Colonic mucosa (tissue), 4 donors: ENCODE data around the gene PLD6. TPM values are rescaled to one million over a fixed set of nuclear protein-coding genes. Genes with fewer than 3 reads are reported as not detected.
A peak's percentile ranks its signal among the peaks of the same experiment; 100 is the strongest.
"Not testable (repeated sequence)": the region's sequence is repeated elsewhere in the genome, so short reads cannot be mapped to it uniquely, and the experiment has no call there.

ENCODE experiments used
- DNase-seq: peaks from one replicate; pipeline ENCODE4 v3.0.0-alpha.2; 2020
- H3K27ac ChIP-seq: fragments of 200-600 bp; one replicate; pipeline ENCODE4 v1.8.0; 2021
- H3K27me3 ChIP-seq: fragments of 200-600 bp; one replicate; pipeline ENCODE4 v1.8.0; 2021
- H3K36me3 ChIP-seq: fragments of 200-600 bp; one replicate; pipeline ENCODE4 v1.8.0; 2021
- H3K4me1 ChIP-seq: fragments of 200-600 bp; one replicate; pipeline ENCODE4 v1.8.0; 2021; ENCODE audit warnings: mild to moderate bottlenecking
- H3K4me3 ChIP-seq: fragments of 200-600 bp; one replicate; pipeline ENCODE4 v1.8.0; 2021
- H3K9ac ChIP-seq, 2 donors: one replicate each; pipeline ENCODE4 v1.7.0; 2013; ENCODE audit warnings: control low read depth in 2 of 2, low read depth in 2 of 2, low read length in 2 of 2
- H3K9me3 ChIP-seq: fragments of 200-600 bp; one replicate; pipeline ENCODE4 v1.8.0; 2021
- CTCF ChIP-seq: fragments of 200-600 bp; IDR thresholded peaks from one replicate; pipeline ENCODE4 v1.8.0; 2022; ENCODE audit warnings: antibody characterized with exemption, mild to moderate bottlenecking
- intact Hi-C: fragments of 100-400 bp; cut with DNase I; formaldehyde crosslinking; loops from one replicate; pipeline ENCODE4 v1.14.1; 2022
- total RNA-seq, 2 donors: library from RNA; stranded (reverse); fragmentation: NEBNext Ultra II Directional in 1 of 2; extraction: Animal tissue kit (Norgen Biotek cat#: 25700) in 1 of 2; gene quantifications; one replicate each; pipeline ENCODE4 v1.2.1, GENCODE V29; 2021
- donor health status: healthy.
- donor health status: DM: no; HTN: no; CAD: no.
- donor health status: DM: no; HTN: no; CAD: no.

The PLD6 gene
- total RNA-seq, 2 donors from 2014 or later: 1.3 to 1.4 TPM

DNA sequence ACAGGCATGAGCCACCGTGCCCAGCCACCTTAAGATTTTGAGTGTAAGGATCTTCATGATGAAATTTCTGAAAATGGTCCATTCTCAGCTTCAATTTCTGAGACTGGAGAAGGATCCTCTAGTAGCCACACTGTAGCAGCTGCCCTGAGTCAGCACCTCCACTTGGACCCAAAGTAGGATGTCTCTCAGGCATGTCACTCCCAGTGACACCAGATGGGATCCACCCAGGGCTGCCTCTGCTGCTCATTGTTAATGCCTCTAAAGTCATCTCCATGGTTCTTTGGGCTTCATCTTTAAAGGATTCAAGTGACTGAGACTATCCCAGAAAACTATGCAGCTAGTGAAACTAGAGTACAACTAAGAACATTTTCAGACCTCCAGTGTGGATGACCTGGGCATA is 7.9 kb downstream of the PLD6 start:
- TF ChIP-seq CTCF: no peak
- intact Hi-C loops: no loop called here
- DNase-seq: no peak
- no peaks in the 10 kb centered on the region for H3K36me3 ChIP-seq
- H3K9ac ChIP-seq: no peak overlapping the region
- H3K27ac ChIP-seq: no peak overlapping the region
- H3K9me3 ChIP-seq: no peaks in the 10 kb centered on the region
- H3K4me1 ChIP-seq: no peaks in the 10 kb centered on the region
- H3K4me3 ChIP-seq: no peak overlapping the region
- H3K27me3 ChIP-seq: no peaks in the 10 kb centered on the region

GRCh38 chr17:17196776-17197175 is 9.4 kb downstream of the PLD6 start:
- no peak for TF ChIP-seq CTCF
- no peaks in the 10 kb centered on the region for H3K4me1 ChIP-seq
- H3K9me3 ChIP-seq: no peaks in the 10 kb centered on the region
- no peak overlapping the region for H3K27ac ChIP-seq
- H3K36me3 ChIP-seq: no peaks in the 10 kb centered on the region
- H3K4me3 ChIP-seq: no peak overlapping the region
- H3K27me3 ChIP-seq: no peaks in the 10 kb centered on the region
- no peak overlapping the region for H3K9ac ChIP-seq
- intact Hi-C loops: no loop called here
- no peak for DNase-seq

GRCh38 chr17:17195466-17195865 is 10.7 kb downstream of the PLD6 start:
- H3K9me3 ChIP-seq, H3K27ac ChIP-seq, intact Hi-C loops, H3K36me3 ChIP-seq, H3K27me3 ChIP-seq, H3K4me3 ChIP-seq, H3K4me1 ChIP-seq, DNase-seq, H3K9ac ChIP-seq: not testable (repeated sequence)

DNA sequence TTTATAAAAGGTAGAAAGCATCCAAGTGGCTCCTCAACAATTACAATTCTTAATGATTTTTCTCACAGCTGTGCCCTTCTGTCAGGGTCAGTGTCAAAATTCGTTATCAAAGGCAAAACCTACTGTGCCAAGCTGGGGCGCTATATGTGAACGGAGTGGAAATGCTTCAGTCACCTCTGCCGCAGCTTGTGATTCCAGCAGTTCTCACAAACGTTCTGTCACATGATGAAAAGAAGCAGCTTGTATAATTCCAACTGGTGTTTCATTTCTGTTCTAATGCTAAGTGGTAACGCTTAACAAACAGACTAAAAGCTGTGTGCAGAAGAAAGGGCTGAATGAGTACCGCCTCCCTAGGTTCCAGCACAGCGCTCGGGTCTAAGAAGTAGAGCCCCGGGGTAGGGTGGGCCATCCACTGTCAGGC is 14.2 kb downstream of the PLD6 start:
- no peak for TF ChIP-seq CTCF
- no peaks in the 10 kb centered on the region for H3K36me3 ChIP-seq
- H3K9ac ChIP-seq: no peak overlapping the region
- no peaks in the 10 kb centered on the region for H3K4me1 ChIP-seq
- no peaks in the 10 kb centered on the region for H3K27me3 ChIP-seq
- intact Hi-C loops: no loop called here
- no peaks in the 10 kb centered on the region for H3K9me3 ChIP-seq
- H3K27ac ChIP-seq: peak overlapping the region; percentile 34
- no peak for DNase-seq
- H3K4me3 ChIP-seq: no peak overlapping the region

DNA sequence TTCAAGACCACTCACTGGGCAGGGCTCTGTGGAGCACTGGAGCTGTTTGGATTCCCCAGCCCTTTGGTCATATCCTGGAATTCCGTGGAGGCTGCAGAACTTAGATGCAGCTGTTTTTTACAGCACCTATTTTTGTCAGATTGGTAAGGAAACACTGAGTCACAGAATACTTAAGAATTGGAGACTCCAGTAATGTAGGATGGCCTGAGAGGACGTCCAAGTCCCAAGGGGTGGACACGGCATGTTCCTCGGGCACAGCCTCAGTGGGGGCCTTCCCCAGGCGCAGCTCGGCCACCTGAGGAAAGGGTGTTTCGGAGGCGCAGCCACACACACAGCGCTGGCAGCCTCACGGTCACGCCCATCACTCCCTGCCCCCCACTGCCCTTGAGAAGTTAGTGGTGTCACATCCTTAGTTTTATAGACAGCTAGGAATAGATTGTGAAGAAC is 14.8 kb downstream of the PLD6 start:
- H3K27me3 ChIP-seq: no peaks in the 10 kb centered on the region
- DNase-seq: no peak
- no peaks in the 10 kb centered on the region for H3K4me1 ChIP-seq
- no peak overlapping the region for H3K9ac ChIP-seq
- TF ChIP-seq CTCF: no peak
- peak overlapping the region; percentile 34 for H3K27ac ChIP-seq
- H3K9me3 ChIP-seq: no peaks in the 10 kb centered on the region
- no peak overlapping the region for H3K4me3 ChIP-seq
- intact Hi-C loops: no loop called here
- H3K36me3 ChIP-seq: no peaks in the 10 kb centered on the region

- Histone ChIP-seq H3K27me3 (no peaks in the 10 kb centered on the region), H3K4me1 (no peaks in the 10 kb centered on the region), H3K4me3 (no peak overlapping the region), H3K36me3 (no peaks in the 10 kb centered on the region), H3K27ac (no peak overlapping the region), H3K9ac (no peak overlapping the region), H3K9me3 (no peaks in the 10 kb centered on the region)
- no peak for DNase-seq
- intact Hi-C loops: no loop called here
- TF ChIP-seq CTCF: no peak
These were observed 15.9 kb downstream of the PLD6 start for GRCh38 chr17:17190188-17190587.
